ENCODE measurements around the gene HCFC1.

Gene HCFC1

GRCh38 chrX:153960786-153961185 is 10.8 kb downstream of the HCFC1 start:
- DNase-seq (ENCODE audit: extremely low spot score, insufficient read length, low read depth) (no peak), FAIRE-seq (no peak)

- DNase-seq (ENCODE audit: extremely low spot score, insufficient read length, low read depth) = no peak
- no peak for FAIRE-seq
Observed at GRCh38 chrX:153960077-153960476, 11.5 kb downstream of the HCFC1 start.

DNA sequence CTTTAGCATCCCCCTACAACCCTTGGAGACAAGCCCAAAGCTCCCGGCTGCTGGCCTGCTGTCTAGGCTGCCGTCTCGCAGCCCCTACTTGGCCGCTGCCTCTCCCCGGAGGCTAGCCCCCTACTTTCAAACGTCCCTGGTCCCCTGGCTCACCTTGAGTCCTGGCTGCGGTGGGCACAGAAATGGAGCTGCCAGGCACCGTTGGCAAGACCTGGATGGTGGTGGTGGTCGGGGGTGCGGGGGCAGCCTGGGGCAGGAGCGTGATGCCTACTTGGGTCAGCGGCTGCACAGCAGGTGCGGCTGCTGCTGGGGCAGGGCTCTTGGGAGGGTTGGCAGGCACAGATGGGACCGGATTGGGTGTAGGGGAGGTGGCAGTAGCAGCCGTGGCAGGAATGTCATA is 12.0 kb downstream of the HCFC1 start:
- DNase-seq (ENCODE audit: extremely low spot score, insufficient read length, low read depth) = no peak

DNA sequence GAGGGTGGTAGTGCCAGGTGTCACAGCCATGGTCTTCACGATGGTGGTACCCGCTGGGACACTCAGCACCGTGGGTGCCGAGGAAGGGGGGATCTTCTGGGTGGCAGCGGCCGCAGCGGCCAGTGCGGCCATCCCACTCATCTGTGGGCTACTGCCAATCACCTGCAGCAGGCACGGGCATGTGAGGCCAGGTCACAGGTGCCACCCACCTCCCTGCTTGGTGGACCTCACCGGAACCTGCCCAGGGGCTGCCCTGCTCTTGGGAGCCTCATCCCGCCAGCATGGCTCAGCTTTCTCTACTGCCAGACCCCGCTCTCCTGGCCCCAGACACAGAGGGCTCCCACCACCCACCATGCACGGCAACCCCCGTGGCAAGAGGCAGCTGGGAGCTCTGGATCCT is 13.0 kb downstream of the HCFC1 start:
- DNase-seq (ENCODE audit: extremely low spot score, insufficient read length, low read depth) (no peak), FAIRE-seq (no peak)

More for the DNA sequence above, 12.0 kb downstream of the HCFC1 start:
- no peak for FAIRE-seq

DNA sequence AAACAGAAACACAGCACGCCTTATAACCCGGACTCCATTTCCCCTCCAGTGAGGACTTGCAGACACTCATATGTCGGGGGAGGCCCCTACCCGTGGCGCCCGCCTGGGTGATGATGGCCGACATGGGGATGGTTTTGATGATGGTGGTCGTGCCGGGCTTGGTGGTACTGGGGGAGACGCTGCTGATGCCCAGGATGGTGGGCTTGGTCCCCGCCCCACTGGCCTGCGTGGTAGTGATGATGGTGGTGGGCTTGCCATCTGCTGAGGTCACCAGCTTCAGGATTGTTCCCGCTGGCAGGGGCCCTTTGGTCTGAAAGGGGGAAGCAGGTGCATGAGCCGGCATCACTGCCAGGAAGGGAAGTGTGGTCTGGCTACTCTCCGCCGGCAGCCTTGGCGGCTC is 14.4 kb downstream of the HCFC1 start:
- DNase-seq (ENCODE audit: extremely low spot score, insufficient read length, low read depth) = no peak
- FAIRE-seq = no peak

DNA sequence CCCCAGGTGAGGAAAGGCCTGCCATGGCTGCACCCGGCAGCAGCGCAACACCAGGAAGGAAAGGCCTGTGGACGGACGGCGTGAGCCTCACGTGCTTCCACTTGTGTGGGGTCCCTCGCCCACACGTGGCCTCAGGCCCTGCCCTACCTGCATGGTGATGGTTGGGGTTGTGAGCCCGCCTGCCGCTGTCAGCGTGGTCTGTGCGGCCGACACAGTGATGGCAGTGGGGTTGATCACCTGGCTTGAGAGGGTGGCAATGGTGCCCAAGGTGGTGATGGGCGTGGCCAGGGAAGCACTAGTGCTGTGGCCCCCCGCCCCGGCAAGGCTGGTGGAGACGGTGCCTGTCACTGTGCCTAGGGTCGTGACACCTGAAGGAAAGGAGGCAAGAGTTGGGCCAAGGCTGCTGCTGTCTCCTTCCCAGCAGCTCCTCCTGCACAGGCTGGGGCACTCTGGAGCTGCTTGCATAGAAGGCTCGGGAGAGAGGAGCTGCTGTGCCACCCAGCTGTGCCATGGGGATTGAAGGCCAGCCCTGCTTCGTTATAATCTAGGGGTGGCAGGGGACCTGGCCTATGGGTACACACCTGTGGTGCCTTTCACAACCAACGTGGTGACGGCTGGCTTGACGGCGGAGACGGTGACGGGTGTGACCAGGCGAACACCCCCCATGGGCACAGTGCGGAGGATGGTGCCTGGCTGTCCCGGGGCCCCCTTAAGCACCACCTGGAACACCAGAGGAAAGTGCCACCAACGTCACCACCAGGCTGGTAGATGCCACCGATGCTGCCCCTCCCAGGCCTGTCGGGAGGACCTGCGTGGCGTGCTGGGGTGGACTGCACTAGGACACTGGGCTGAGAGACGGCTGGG is 15.3 kb downstream of the HCFC1 start:
- FAIRE-seq = no peak
- DNase-seq (ENCODE audit: extremely low spot score, insufficient read length, low read depth) = no peak

DNA sequence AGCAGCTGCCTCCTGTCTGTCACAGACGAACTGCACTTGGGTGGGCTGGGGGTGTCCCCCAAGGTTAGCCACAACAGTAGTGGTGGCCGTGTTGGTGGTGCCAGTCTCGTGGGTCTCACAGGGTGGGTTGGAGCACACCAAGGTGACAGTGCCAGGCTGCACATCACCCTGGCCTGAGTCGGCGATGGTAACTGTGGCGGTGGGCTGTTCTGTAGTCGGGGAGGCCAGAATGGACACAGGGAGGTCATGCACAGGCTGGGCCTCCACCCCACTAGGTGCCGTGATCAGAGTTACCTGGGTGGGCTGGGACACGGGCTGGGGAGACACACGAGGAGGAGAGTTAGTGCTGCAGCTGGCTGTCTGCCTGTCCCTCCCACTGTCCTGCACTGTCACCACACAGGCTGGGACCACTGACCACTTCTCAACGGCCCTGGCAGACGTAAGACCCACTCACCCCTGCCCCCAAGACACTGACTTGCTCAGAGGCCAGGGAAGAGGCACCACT is 16.3 kb downstream of the HCFC1 start:
- FAIRE-seq (no peak), DNase-seq (ENCODE audit: extremely low spot score, insufficient read length, low read depth) (no peak)

GRCh38 chrX:153954558-153955227 is 16.9 kb downstream of the HCFC1 start:
- DNase-seq (ENCODE audit: extremely low spot score, insufficient read length, low read depth) (no peak), FAIRE-seq (no peak)

DNA sequence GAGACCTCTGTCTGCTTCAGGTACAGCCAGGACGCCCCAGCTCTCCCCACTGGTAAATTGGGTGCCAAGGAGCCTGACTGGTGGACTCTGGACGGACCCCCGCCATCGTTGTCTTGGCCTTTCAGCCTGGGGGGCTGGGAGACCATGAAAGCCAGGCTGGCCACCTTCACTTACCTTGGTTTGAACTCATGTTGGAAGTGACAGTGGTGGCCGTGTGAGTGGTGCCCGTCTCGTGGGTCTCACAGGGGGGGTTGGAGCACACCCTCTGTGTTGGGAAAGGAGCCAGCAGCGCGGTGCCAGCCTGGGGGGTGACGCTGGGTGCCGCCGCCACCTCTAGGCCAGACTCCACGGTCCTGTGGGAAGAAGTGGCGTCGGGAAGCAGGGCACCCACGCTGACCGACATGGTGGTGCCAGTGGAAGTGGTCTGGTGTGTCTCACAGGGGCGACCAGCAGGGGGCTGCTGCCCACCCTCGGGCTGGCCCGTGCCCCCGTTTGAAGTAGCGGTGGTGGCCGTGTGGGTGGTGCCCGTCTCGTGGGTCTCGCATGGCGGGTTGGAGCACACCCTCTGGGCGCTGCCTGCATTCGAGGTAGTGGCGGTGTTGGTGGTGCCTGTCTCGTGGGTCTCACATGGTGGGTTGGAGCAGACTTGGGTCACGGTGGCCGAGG is 17.6 kb downstream of the HCFC1 start:
- FAIRE-seq (no peak), DNase-seq (ENCODE audit: extremely low spot score, insufficient read length, low read depth) (no peak)

GRCh38 chrX:153953342-153953830 is 18.2 kb downstream of the HCFC1 start:
- FAIRE-seq = peak; percentile 96
- DNase-seq (ENCODE audit: extremely low spot score, insufficient read length, low read depth) = peak; percentile 56

GRCh38 chrX:153952373-153953026 is 19.1 kb downstream of the HCFC1 start:
- DNase-seq (ENCODE audit: extremely low spot score, insufficient read length, low read depth) (no peak), FAIRE-seq (no peak)

- no peak for DNase-seq (ENCODE audit: extremely low spot score, insufficient read length, low read depth)
- FAIRE-seq = no peak
Observed at GRCh38 chrX:153951683-153952372, 19.8 kb downstream of the HCFC1 start.

DNA sequence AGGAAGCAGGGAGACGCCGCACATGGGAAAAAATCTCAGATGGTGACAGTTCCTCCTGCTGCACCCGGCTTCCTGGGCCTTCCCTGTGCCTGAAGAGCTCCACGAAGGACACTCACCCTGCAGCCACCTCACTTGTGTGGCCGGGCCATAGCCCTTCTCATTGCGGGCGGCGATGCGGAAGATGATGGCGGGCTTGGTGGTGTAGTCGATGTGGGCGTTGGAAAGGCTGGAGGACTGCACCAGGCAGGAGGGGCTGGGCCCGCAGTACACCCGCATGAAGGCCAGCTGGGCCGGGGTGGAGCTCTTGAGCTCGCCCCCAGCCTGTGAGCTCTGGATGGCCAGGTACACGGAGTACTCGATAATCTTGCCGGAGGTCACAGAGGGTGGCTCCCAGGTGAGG is 21.5 kb downstream of the HCFC1 start:
- DNase-seq (ENCODE audit: extremely low spot score, insufficient read length, low read depth) (no peak), FAIRE-seq (no peak)

DNA sequence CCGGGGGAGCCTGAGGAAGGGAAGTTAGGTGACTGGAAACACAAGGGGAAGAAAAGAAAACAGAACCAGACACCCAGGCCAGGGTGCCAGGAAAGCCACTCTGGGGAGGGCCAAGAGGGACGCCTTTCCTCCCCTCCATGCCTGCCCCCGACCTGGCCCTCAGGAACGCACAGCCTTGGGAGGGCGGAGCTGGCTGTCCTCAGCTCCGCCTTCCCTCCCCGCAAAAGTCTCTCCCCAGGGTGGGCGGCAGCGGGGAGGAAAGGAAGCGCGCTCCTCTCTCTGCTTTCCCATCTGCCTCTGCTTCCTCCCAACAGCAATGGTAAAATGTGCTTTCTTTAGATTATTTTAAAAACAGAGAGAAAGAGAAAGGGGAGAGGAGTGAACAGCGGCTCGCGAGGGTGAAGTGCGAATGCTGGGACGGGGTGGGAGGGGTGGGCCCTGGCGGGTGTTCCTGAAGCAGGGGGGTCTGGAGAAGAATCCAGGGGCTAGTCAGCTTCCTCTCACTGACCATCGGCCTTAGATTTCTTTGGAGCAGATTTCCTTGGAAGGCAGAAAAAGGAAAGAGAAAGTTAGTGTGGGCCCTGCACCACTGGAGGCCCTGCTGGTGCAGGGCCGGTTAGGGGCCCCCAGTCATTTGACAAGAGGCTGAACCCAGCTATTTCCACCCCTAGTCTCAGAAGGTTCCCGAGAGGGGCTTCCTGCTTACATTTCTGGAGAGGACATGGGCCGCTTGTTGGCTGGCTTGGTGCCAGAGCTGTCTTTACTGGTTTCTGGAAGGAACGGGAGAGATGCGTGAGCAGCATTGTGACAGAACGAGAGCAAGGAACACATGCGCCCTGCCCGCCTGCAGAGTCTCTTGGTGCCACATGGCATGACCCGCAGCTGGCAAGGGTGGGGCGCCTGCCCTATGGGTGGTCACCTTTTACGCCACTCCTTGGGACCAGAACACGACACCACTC is 22.5 kb downstream of the HCFC1 start:
- FAIRE-seq = no peak
- DNase-seq (ENCODE audit: extremely low spot score, insufficient read length, low read depth) = no peak

DNA sequence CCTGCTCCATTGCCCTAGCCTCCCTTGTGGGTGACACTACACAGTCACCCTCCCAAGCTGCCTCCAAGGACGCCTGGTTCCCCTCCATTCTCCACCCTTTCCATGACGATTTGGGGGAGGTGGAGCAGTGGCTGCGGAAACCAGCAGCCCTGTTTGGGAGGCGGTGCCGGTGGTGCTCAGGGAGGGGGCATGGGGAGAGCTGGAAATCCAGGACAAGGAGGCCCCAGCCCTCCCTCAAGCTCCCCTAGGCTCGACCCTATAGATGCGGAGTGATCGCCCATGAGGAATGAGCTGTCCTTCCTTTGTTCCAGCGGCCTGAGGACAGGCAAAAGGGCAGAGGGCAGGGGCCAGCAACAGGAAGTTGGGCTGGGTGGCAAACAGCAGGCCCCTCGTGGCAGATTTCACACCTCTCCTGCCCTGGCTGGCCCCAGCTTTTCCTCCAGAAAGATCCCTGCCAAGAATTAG is 23.6 kb downstream of the HCFC1 start:
- no peak for DNase-seq (ENCODE audit: extremely low spot score, insufficient read length, low read depth)
- no peak for FAIRE-seq

GRCh38 chrX:153947009-153947769 is 24.4 kb downstream of the HCFC1 start:
- DNase-seq (ENCODE audit: extremely low spot score, insufficient read length, low read depth) (no peak), FAIRE-seq (peak; percentile 99)

Data from GM18507 (cell line).